H1 (cell line): ENCODE results near the gene NRP2. TPM values are rescaled to one million over a fixed set of nuclear protein-coding genes. Genes with fewer than 3 reads are reported as not detected.

Experiments
- CTCF ChIA-PET: fragments of 300-600 bp; sonication (Branson Sonifier 250); formaldehyde crosslinking; loops from one replicate; lab custom pipeline; 2021; ENCODE audit not compliant: partially characterized antibody; lab: Charles Lee
- POLR2A ChIA-PET: fragments of 300-600 bp; sonication (Branson Sonifier 250); formaldehyde crosslinking; loops from one replicate; lab custom pipeline; 2021; ENCODE audit warnings: inconsistent platforms; ENCODE audit not compliant: partially characterized antibody; lab: Charles Lee
- DNase-seq, 2 experiments: peaks; one replicate each; pipeline versions ENCODE4 v3.0.0 to v3.0.0-alpha.2; 2010 to 2022; ENCODE audit warnings: low spot score in 2 of 2, low read depth in 1 of 2, mixed read lengths in 1 of 2
- FAIRE-seq: peaks from 2 replicates; lab custom pipeline; 2011; peaks lifted over from hg19 to GRCh38; lab: Jason Lieb, UNC
- H2AFZ ChIP-seq: 2 replicates; pipeline ENCODE4 v1.8.1; 2012; ENCODE audit warnings: low read length, inconsistent platforms
- H2AK5ac ChIP-seq: 2 replicates; pipeline ENCODE4 v1.6.1; 2013; ENCODE audit warnings: low read depth, low read length
- H2BK120ac ChIP-seq: replicated peaks from 2 replicates; pipeline ENCODE3; 2013; ENCODE audit warnings: low read depth, low read length, inconsistent platforms
- H2BK12ac ChIP-seq: 2 replicates; pipeline ENCODE4 v1.6.1; 2013; ENCODE audit warnings: low read depth, low read length
- H2BK15ac ChIP-seq: 2 replicates; pipeline ENCODE4 v1.6.1; 2013; ENCODE audit warnings: low read length
- H2BK20ac ChIP-seq: 2 replicates; pipeline ENCODE4 v1.6.1; 2013; ENCODE audit warnings: low read length
- H2BK5ac ChIP-seq: 2 replicates; pipeline ENCODE4 v1.6.1; 2013; ENCODE audit warnings: low read depth, low read length
- H3K14ac ChIP-seq: 2 replicates; pipeline ENCODE4 v1.6.1; 2013; ENCODE audit warnings: inconsistent platforms; ENCODE audit not compliant: insufficient read length
- H3K18ac ChIP-seq: 2 replicates; pipeline ENCODE4 v1.6.1; 2013; ENCODE audit warnings: low read length; ENCODE audit errors: extremely low read depth
- H3K23ac ChIP-seq: 2 replicates; pipeline ENCODE4 v1.6.1; 2013; ENCODE audit warnings: inconsistent platforms; ENCODE audit not compliant: insufficient read length
- H3K23me2 ChIP-seq: 2 replicates; pipeline ENCODE4 v1.6.1; 2013; ENCODE audit warnings: low read depth, low read length
- H3K27ac ChIP-seq: 2 replicates; pipeline ENCODE4 v1.6.1; 2011; ENCODE audit warnings: low read depth, low read length, inconsistent platforms
- H3K27me3 ChIP-seq, 4 experiments: replicated peaks in 1 of 4; 1 replicate in 1 of 4; 2 replicates in 3 of 4; pipeline versions ENCODE4 v1.6.1 to v1.8.1; 2011 to 2013; ENCODE audit warnings: low read length in 3 of 4, mild to moderate bottlenecking in 3 of 4, inconsistent platforms in 2 of 4, mixed read lengths in 2 of 4, moderate library complexity in 1 of 4; ENCODE audit not compliant: control insufficient read depth in 3 of 4, insufficient read depth in 3 of 4; ENCODE audit errors: extremely low read depth in 1 of 4
- H3K36me3 ChIP-seq, 4 experiments: 2 replicates each; pipeline versions ENCODE4 v1.6.1 to v1.8.1; 2011 to 2013; ENCODE audit warnings: mild to moderate bottlenecking in 4 of 4, low read length in 3 of 4, moderate library complexity in 2 of 4, control low read depth in 1 of 4, inconsistent platforms in 1 of 4; ENCODE audit not compliant: insufficient read depth in 4 of 4, control insufficient read depth in 2 of 4
- H3K4ac ChIP-seq: replicated peaks from 2 replicates; pipeline ENCODE3; 2013; ENCODE audit warnings: low read length, low read depth, mixed read lengths, inconsistent platforms; ENCODE audit not compliant: insufficient read length
- H3K4me1 ChIP-seq, 4 experiments: replicated peaks in 1 of 4; 1 replicate in 1 of 4; 2 replicates in 3 of 4; pipeline versions ENCODE4 v1.6.1 to v1.8.1; 2011 to 2013; ENCODE audit warnings: low read length in 3 of 4, inconsistent platforms in 2 of 4, mixed read lengths in 1 of 4; ENCODE audit not compliant: insufficient read depth in 4 of 4, control insufficient read depth in 3 of 4
- H3K4me2 ChIP-seq, 2 experiments: 2 replicates each; pipeline versions ENCODE4 v1.6.1 to v1.8.1; 2011 to 2013; ENCODE audit warnings: low read depth in 2 of 2, low read length in 2 of 2, control low read depth in 1 of 2, inconsistent platforms in 1 of 2, mild to moderate bottlenecking in 1 of 2; ENCODE audit not compliant: insufficient read depth in 1 of 2
- H3K4me3 ChIP-seq, 4 experiments: fragments of 200-600, 300-600 bp in 1 of 4; sonication (generic), shearing (Covaris generic), sonication (Bioruptor Twin) in 1 of 4; 2 replicates each; pipeline versions ENCODE4 v1.5.1 to v1.8.1; 2011 to 2016; ENCODE audit warnings: low read length in 4 of 4, low read depth in 3 of 4, control low read depth in 2 of 4, inconsistent platforms in 2 of 4, mild to moderate bottlenecking in 2 of 4, mixed read lengths in 1 of 4, moderate library complexity in 1 of 4; ENCODE audit not compliant: insufficient read depth in 2 of 4; ENCODE audit errors: extremely low read depth in 1 of 4
- H3K56ac ChIP-seq: replicated peaks from 2 replicates; pipeline ENCODE3; 2013; ENCODE audit warnings: low read depth, mild to moderate bottlenecking, mixed read lengths, low read length, inconsistent platforms; ENCODE audit not compliant: insufficient read length
- H3K79me1 ChIP-seq: 2 replicates; pipeline ENCODE4 v1.6.1; 2013; ENCODE audit warnings: low read depth, low read length, control low read depth
- H3K79me2 ChIP-seq, 2 experiments: 2 replicates each; pipeline versions ENCODE4 v1.6.1 to v1.8.1; 2012 to 2013; ENCODE audit warnings: low read length in 2 of 2, mild to moderate bottlenecking in 2 of 2, inconsistent platforms in 1 of 2; ENCODE audit not compliant: insufficient read depth in 2 of 2, control insufficient read depth in 1 of 2
- H3K9ac ChIP-seq, 4 experiments: replicated peaks in 1 of 4; 1 replicate in 1 of 4; 2 replicates in 3 of 4; pipeline versions ENCODE4 v1.6.1 to v1.8.1; 2011 to 2013; ENCODE audit warnings: low read depth in 3 of 4, low read length in 3 of 4, control low read depth in 2 of 4, mild to moderate bottlenecking in 2 of 4, moderate library complexity in 2 of 4, inconsistent platforms in 1 of 4; ENCODE audit errors: extremely low read depth in 1 of 4
- H3K9me3 ChIP-seq, 2 experiments: 2 replicates each; pipeline versions ENCODE4 v1.6.1 to v1.8.1; 2012 to 2013; ENCODE audit warnings: mild to moderate bottlenecking in 2 of 2, moderate library complexity in 2 of 2, control low read depth in 1 of 2, inconsistent platforms in 1 of 2, low read depth in 1 of 2, low read length in 1 of 2, mixed read lengths in 1 of 2; ENCODE audit not compliant: insufficient read depth in 2 of 2
- H4K20me1 ChIP-seq, 2 experiments: replicated peaks in 1 of 2; 2 replicates each; pipeline versions ENCODE3 to v1.8.1; 2011 to 2013; ENCODE audit warnings: inconsistent platforms in 2 of 2, low read length in 2 of 2, mild to moderate bottlenecking in 1 of 2; ENCODE audit not compliant: insufficient read depth in 2 of 2, control insufficient read depth in 1 of 2
- H4K5ac ChIP-seq: 2 replicates; pipeline ENCODE4 v1.6.1; 2013; ENCODE audit warnings: low read length, low read depth, mixed read lengths, inconsistent platforms; ENCODE audit not compliant: insufficient read length
- H4K8ac ChIP-seq: 2 replicates; pipeline ENCODE4 v1.8.0; 2013; ENCODE audit warnings: mild to moderate bottlenecking, moderate library complexity, low read length, inconsistent platforms; ENCODE audit not compliant: insufficient read depth; ENCODE audit errors: extremely low read depth
- H4K91ac ChIP-seq: replicated peaks from 2 replicates; pipeline ENCODE3; 2013; ENCODE audit warnings: low read length, mixed read lengths, inconsistent platforms; ENCODE audit not compliant: insufficient read length
- BRCA1 ChIP-seq: IDR thresholded peaks from 2 replicates; pipeline ENCODE4 v1.6.1; 2012; ENCODE audit warnings: low read depth, low read length, improper control_type of control experiment
- CEBPB ChIP-seq: IDR thresholded peaks from 2 replicates; pipeline ENCODE4 v1.6.1; 2012; ENCODE audit warnings: low read depth, low read length
- KDM1A ChIP-seq: fragments of 200-600, 300-600 bp; sonication (generic); IDR thresholded peaks from 2 replicates; pipeline ENCODE4 v1.7.1; 2016; ENCODE audit warnings: mild to moderate bottlenecking, low read length, borderline replicate concordance
- MAX ChIP-seq: IDR thresholded peaks from 2 replicates; pipeline ENCODE4 v1.6.1; 2012; ENCODE audit warnings: inconsistent platforms
- SAP30 ChIP-seq: fragments of 300-600 bp; sonication (generic); IDR thresholded peaks from 2 replicates; pipeline ENCODE4 v1.7.1; 2012; ENCODE audit warnings: low read length, moderate library complexity, mild to moderate bottlenecking, inconsistent platforms; ENCODE audit not compliant: insufficient read depth, insufficient replicate concordance
- WGBS, 2 experiments: shearing (Covaris generic) in 1 of 2; methylation state at CpG; one replicate each; pipeline versions ENCODE4 v1.1.6 to v1.1.7; 2013 to 2015; ENCODE audit warnings: low lambda C conversion rate in 2 of 2, mixed read lengths in 2 of 2, inconsistent platforms in 1 of 2, low coverage in 1 of 2, missing lambda C conversion rate in 1 of 2; ENCODE audit not compliant: insufficient replicate concordance in 2 of 2, insufficient coverage in 1 of 2, insufficient read length in 1 of 2; ENCODE audit errors: extremely low coverage in 1 of 2, missing lambda C conversion rate in 1 of 2; 5-methylcytosine and 5-hydroxymethylcytosine counted together
- polyA plus RNA-seq, 7 experiments: library from polyadenylated mRNA; depleted of rRNA in 3 of 7; stranded (reverse) in 5 of 7; unstranded in 2 of 7; fragments of >200 nt in 5 of 7; fragments of 200-250 nt in 2 of 7; gene quantifications; 1 replicate in 5 of 7; 2 replicates in 1 of 7; 4 replicates in 1 of 7; pipeline versions ENCODE4 v1.2.1 to v1.2.3, GENCODE V29; 2011 to 2013; ENCODE audit warnings: missing spikeins in 2 of 7, mixed read lengths in 2 of 7
- total RNA-seq: library from RNA; stranded (reverse); fragmentation: NEBNext Ultra II Directional; extraction: Animal tissue kit (Norgen Biotek cat#: 25700); gene quantifications from 2 replicates; pipeline ENCODE4 v1.2.1, GENCODE V29; 2021

Gene NRP2
- total and polyA plus RNA-seq, 2 of the 8 experiments (the other 6 are each of a cell fraction or from before 2014, with no cell fraction given): 32.0 to 37.8 TPM

- Histone ChIP-seq H3K4me1 (peaks cover 2 to 14% (median 6%) of the 10 kb centered on the region in 4 experiments; a peak in 4 of 7 replicates), H3K79me2 (no peaks in the 10 kb centered on the region), H3K4me2 (no peak overlapping the region), H2BK5ac (no peak overlapping the region), H4K91ac (no peak overlapping the region), H3K56ac (no peak overlapping the region), H3K23ac (no peak overlapping the region), H3K9me3 (no peaks in the 10 kb centered on the region), H3K36me3 (peaks cover 0 to 3% (median 0%) of the 10 kb centered on the region in 4 experiments; a peak in 1 of 8 replicates), H3K14ac (no peak overlapping the region), H3K18ac (no peak overlapping the region; the same call in 1 of the 2 replicates), H3K79me1 (no peaks in the 10 kb centered on the region), H2BK20ac (no peak overlapping the region), H3K9ac (no peak overlapping the region), H2BK15ac (no peak overlapping the region), H3K27me3 (no peaks in the 10 kb centered on the region), H3K27ac (no peak overlapping the region), H3K4me3 (no peak overlapping the region), H2BK12ac (no peak overlapping the region), H4K20me1 (no peaks in the 10 kb centered on the region), H2BK120ac (no peak overlapping the region), H4K5ac (no peak overlapping the region), H3K23me2 (no peaks in the 10 kb centered on the region), H2AK5ac (no peak overlapping the region), H4K8ac (no peak overlapping the region), H3K4ac (no peak overlapping the region), H2AFZ (no peak overlapping the region)
- DNase-seq (no peak), FAIRE-seq (no peak)
- 78% methylated on average over 5 of the region's 5 CpGs; no CpG with 5 or more reads in 1 of the 2 experiments for WGBS, 2 experiments
- TF ChIP-seq BRCA1 (no peak), CEBPB (no peak), KDM1A (peak; percentile 74; the same call in 1 of the 2 replicates), MAX (no peak), SAP30 (no peak)
- POLR2A ChIA-PET: no interaction called here
- CTCF ChIA-PET: interaction anchor here (0.7 to 1.5 kb wide), 4 partner anchors 18 to 71 kb away, joined by 3 to 4 read pairs (median 3); no protein-coding TSS in a partner anchor
Measured at GRCh38 chr2:205714058-205714776, 31.9 kb downstream of the NRP2 start.
